ENCODE results near the gene SYAP1.
"Not testable (repeated sequence)": the region's sequence is repeated elsewhere in the genome, so short reads cannot be mapped to it uniquely, and the experiment has no call there.

SYAP1 gene

GRCh38 chrX:16783452-16783851 lies 64.0 kb downstream of the SYAP1 start:
- DNase-seq: no peak

- not testable (repeated sequence) for DNase-seq
Observed at GRCh38 chrX:16784440-16784839, 65.0 kb downstream of the SYAP1 start.

GRCh38 chrX:16785247-16786138 lies 66.1 kb downstream of the SYAP1 start:
- no peak for DNase-seq

- DNase-seq: peak; percentile 86
Observed at GRCh38 chrX:16786139-16786790, 66.9 kb downstream of the SYAP1 start, which contains the start of gene TXLNG. Gene TXLNG, plus strand, starts transcription at chrX:16786466. Its CDS starts 22 bp downstream, at chrX:16786488.

GRCh38 chrX:16786791-16787735 lies 67.7 kb downstream of the SYAP1 start:
- peak; percentile 27 for DNase-seq

- no peak for DNase-seq
Observed at GRCh38 chrX:16788477-16788876, 69.1 kb downstream of the SYAP1 start.

GRCh38 chrX:16796298-16796697 lies 76.9 kb downstream of the SYAP1 start:
- no peak for DNase-seq

- DNase-seq: no peak
Observed at GRCh38 chrX:16797358-16797757, 77.9 kb downstream of the SYAP1 start.

GRCh38 chrX:16797841-16798240 lies 78.4 kb downstream of the SYAP1 start:
- no peak for DNase-seq

- DNase-seq: no peak
Observed at GRCh38 chrX:16804923-16805464, 85.6 kb downstream of the SYAP1 start.

GRCh38 chrX:16807548-16807947 lies 88.1 kb downstream of the SYAP1 start:
- no peak for DNase-seq

- DNase-seq: no peak
Observed at GRCh38 chrX:16807976-16808542, 88.6 kb downstream of the SYAP1 start.

- DNase-seq: no peak
Observed at GRCh38 chrX:16814597-16814996, 95.2 kb downstream of the SYAP1 start.
